ENCODE measurements around the gene FAM43B.
"Not testable (repeated sequence)": the region's sequence is repeated elsewhere in the genome, so short reads cannot be mapped to it uniquely, and the experiment has no call there.

GRCh38 chr1:20519609-20520262 is 32.6 kb upstream of the FAM43B start:
- not testable (repeated sequence) for TF ChIP-seq NFE2L1 (CRISPR knock-in tag; IDR thresholded peaks at IDR 0.05); CBFB (CRISPR knock-in tag; IDR thresholded peaks at IDR 0.05; ENCODE audit: low read depth); ZNF416 (CRISPR knock-in tag; IDR thresholded peaks at IDR 0.05); PREB (CRISPR knock-in tag; IDR thresholded peaks at IDR 0.05; ENCODE audit: borderline replicate concordance)

Data from WTC11 (cell line).